ENCODE measurements around the gene SIX4.
A peak's percentile ranks its signal among the peaks of the same experiment; 100 is the strongest.
"Not testable (repeated sequence)": the region's sequence is repeated elsewhere in the genome, so short reads cannot be mapped to it uniquely, and the experiment has no call there.

Gene SIX4

DNA sequence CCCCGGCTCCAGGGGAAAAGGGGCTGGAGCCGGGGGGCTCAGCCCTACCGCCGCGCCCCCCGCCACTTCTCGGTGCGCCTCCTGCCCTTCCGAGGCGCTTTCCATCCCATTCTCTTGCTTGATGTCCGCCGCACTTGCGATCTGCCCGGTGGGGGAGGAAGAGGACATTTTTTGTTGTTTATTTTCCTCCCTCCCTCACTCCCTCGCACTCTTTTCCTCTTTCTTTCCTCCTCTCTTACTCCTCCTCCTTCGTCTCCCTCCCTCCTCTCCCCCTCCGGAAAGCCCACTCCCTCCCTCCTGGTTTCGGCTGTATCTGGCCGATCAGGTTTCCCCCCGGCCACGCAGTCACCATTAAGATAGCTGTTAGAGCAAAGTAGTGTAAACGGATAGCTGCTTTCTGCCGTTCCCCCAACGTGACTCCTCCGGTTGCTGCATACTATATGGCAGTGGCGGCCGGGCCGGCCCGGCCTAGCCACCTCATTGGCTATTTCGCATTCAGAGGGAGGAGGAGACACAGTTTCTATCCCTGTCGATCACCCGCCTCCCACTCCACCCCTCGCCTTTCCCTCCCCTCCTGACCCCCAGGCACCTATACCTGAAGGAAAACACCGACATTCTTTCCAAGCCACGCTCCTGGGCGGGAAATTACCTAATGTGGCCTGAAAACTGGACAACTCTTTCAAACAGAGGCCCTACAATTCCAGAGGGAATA lies at the start of gene SIX4:
Gene SIX4, minus strand, starts transcription at position 445 of the 712 bp plus-strand sequence. Its CDS starts 277 bp downstream, at position 168.
- peak; percentile 92 for DNase-seq

DNA sequence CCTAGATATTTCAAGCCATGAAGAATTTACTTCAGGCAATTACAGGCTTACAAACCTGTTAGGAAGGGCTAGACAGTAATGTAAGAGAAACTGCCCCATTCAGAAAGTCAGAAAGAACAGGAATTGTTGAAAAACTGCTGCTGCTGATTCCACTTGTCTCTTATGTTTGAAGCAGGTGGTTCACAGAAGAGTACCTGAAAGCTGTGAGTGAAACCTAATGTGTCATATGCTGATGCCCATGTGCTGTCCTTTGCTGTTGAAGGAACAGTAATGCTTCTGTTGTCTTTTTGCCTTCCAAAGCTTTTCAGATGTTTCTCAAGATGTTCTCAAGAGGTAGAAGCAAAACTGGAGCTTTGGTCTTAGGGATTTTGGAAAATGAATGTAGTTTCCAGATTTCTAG lies 49.4 kb upstream of the SIX4 start:
- DNase-seq, result no peak

DNA sequence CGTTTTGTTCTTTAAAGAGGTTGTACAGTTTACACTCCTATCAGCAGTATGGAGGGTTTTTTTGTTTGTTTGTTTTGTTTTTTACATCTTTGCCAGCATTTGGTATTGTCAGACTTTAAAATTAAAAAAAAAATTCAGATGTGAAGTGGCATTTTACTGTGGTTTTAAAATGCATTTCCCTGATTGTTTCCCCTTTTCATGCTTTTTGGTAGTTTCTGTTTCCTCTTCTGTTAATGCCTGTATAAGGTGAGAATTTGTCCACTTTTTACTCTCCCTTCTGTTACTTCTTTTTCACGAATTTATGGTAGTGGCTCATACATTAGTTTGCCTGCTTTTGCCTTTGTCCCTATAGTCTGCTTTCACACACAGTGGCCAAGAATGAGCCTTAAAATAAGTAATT lies 47.0 kb upstream of the SIX4 start:
- DNase-seq, result no peak

DNA sequence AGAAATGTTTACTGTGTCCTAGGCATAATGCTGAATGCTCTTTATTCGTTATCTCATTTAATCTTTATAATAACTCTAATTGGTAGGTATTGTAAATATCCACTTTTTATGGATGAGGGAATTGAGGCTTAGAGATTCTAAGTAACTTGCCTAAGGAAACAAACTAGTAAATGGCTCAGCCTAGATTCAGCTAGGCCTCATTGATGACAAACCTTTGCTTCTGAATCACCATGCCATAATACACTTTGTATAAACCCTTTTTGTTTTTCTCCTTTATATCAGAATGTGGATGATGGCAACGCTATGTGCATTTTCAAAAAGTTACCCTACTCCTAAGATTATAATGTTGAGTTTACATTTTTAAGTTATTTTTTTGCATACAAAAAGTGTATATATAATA lies 44.5 kb upstream of the SIX4 start:
- no peak for DNase-seq

DNA sequence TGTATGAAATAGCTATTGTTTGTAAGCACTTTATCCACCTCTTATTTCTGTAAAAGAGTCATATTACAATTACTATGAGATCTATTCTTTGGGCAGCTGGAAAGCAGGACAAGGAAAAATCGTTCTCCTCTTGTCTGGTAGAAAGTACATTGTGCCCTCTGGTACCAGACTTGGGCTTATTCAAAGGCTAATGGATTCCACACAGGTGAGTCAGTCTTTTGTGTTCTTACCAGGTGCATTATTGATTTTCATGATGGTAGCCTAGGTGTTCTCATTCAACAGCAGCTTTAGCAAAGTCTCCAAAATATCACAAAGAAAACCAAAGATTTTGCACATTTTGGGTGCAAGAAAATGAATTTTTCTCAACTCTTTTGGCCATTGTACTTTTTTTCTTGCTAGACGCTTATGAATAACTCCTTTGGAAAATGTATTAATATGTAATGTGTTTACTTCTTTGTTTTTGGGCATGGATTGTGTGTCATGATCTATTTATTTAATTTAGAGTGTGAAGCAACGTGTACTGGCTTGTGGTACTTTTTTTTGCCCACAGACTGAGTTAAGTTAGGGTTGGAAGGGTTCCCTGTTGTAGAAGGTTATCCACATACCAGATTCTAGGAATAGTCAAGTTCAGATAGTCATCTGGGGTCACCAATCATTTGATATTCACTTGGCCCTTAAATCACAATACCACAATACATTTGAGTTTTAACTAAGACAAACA lies 36.7 kb upstream of the SIX4 start:
- DNase-seq, result peak; percentile 92

DNA sequence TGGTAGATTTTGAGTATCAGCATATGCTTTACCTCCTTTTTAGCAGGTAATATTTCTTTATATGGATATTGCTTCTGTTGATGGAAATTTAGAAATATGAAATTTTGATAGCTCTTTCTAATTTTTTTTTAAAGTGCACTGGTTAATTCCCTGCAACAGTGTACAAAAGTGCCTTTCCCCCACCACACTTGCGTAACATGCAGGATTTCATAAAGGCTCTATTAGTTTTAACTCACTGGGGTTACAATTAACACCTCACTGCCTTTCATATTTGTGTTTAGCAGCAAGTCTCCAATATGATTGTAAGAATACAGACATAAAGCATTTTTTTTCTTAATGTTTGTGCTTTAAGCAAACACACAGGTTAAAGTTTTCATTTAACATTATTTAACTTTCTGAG lies 36.1 kb upstream of the SIX4 start:
- DNase-seq, result peak; percentile 45

DNA sequence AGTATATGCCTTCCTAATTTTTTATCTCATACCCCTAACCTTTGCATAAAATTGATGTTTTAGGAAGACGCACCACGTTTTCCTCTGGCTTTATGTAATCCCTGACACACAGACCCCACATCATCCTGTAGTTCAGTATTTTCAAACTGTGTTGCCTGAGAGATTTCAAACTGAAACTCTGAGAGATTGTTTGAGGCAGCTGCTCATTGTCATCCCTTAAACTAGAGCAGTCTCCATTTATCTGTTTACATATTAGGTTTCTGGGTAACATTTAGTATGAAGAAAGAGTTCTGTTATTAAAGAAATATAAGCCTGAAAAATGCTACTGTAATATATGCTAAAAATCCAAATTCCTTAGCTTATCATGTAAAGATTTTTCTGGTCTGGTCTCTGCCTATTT lies 34.7 kb upstream of the SIX4 start:
- no peak for DNase-seq

DNA sequence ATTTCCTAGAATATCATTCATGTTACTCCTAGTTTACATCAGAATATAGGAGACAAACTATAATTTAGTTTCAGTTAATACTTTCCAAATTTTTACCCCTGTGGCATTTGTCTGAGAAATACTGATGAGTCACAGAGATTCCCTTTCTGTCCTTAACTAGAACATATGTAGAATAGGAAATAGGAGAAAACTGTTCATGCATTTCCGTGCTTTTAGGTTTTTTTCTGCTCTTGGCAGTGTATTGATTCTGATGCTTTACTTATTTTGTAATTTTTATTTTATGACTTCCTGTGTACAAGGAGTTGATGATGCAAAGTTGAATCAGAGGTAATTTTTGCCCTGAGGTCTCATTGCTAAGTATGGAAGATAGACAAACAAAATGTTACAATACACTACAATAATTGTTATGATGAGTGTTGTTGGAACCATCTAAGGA lies 33.4 kb upstream of the SIX4 start:
- DNase-seq, result peak; percentile 19

DNA sequence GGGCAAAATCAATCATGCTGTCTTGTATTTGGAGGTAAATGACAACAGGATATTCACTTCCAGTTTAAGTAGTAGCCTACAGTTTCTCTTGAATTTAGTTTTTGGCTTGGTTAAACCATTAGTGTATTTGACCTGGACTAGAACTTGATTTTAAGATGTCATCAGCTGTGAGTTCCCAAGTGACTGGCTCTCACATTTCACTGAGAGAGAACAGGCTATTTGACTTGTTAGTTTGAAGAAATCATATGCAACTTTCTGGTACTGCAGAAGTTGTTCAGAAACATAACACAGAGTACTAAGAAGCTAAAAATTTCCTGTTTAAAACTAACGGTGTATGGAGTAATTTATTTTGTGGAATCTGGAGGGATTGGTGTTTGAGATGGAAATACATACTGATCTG lies 32.7 kb upstream of the SIX4 start:
- DNase-seq, result no peak

DNA sequence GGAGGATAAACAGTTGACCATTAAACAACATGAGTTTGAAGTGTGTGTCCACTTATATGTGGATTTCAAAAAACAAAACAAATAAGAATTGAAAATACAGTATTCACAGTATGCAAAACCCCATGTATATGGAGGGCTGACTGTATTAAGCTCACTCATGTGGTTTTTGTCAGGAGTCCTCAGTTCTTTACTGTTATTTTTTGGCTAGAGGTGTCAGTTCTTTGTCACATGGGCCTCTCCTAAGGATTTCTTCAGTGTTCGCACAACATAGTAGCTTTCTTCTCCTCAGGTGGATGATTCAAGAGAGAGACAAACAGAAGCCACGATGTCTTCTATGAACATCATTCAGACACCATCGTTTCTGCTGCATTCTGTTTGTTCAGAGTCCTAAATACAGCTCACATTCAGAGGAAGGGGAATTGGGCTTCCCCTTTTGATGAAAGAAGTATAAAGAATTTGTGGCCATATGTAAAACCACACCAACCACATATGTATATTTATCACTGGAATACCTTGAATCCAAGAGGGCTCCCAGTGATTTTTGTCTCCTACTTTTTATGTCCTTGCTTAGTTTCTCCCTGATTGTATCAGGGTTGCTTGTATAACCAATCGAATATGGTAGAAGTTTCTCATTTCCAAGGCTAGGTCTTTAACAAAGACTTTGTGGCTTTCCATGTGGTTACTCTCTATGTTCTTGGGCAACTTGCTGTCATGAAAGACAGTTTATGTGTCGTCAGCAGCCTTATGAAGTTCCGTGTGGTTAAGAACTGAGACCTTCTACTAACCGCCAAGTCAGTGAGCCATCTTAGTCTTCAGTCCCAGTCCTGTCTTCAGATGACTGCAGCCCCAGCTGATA lies 29.3 kb upstream of the SIX4 start:
- no peak for DNase-seq

DNA sequence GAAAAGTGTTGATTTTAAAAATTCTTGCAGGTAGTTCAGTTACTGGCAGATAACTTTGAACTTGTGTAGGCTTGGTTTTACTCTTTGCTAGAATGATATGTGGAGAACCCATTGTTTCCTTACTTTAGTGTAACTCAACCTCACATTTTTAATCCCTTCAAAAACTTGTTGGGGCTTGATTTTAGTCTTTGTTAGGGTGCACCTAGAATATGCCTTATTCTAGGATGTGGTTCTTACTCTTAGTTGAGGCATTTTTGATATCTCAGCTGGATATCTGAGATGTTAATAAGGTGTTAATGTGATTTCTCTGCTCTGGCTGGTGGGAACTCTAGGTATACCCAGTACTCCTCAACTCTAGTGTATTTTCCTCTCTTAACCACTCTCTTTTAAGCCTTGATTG lies 20.4 kb upstream of the SIX4 start:
- no peak for DNase-seq

DNA sequence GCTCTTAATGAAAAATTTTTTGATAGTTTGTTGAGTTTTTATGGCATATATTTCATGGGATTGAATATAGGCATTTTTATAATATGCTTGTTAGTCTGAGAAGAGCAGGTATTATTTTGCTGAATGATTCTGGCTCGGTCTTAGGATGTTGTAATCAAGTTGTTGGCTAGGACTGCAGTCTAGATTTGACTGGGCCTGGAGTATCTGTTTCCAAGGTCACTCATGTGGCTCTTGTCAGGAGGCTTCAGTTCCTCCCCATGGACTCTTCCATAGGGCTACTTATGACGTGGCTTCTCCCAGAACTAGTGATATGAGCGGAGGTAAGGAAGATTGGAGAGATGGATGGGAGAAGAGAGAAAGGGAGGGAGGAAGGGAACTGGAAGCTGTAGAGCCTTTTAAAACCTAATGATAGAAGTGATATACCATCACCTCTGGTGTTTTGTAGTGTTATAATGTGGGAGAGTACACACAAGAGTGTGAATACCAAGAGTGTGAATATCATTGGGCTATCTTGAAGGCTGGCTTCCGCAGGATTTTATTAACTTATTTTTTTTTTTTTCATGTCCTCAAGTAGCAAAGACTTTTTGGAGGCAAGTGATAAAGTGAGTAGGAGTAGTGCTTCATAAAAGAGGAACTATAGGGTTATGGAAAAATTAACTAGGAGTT lies 14.8 kb upstream of the SIX4 start:
- no peak for DNase-seq

DNA sequence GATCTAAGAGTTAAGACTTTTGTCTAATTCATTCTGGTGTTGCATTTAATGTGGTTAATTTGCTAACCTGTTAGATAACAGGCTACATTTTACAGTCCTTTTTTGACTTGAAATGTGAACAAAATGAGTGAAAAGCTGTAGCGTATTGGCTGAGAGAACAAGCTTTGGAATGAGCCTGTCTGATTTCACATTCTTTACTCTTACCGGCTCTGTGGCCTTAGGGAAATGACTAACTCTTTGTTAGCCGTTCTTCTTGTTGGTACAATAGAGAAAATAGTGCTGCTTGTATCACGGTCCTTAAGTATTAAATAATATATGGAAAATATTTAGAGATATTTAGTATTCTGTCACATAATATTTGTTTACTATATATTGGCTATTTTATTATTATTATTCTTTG lies 12.3 kb upstream of the SIX4 start:
- DNase-seq, result no peak

DNA sequence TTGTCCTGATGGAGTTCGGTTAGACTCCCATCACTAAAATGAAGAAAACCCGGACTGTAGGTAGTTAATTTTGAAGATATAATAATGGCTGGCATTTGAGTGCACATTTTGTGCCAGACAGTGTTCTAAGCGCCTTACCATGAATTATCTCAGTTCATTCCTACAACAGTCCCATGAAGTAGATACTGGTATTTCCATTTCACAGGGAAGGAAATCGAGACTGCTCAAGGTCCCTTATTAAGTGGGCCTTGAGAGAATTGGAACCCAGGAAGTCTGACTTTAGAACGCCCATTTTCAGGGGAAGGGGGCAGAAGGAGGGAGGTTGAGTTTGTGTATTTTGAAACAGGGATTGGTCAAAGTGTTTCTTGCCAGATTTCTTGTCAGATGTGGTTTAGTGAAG lies 11.3 kb upstream of the SIX4 start:
- DNase-seq, result no peak

DNA sequence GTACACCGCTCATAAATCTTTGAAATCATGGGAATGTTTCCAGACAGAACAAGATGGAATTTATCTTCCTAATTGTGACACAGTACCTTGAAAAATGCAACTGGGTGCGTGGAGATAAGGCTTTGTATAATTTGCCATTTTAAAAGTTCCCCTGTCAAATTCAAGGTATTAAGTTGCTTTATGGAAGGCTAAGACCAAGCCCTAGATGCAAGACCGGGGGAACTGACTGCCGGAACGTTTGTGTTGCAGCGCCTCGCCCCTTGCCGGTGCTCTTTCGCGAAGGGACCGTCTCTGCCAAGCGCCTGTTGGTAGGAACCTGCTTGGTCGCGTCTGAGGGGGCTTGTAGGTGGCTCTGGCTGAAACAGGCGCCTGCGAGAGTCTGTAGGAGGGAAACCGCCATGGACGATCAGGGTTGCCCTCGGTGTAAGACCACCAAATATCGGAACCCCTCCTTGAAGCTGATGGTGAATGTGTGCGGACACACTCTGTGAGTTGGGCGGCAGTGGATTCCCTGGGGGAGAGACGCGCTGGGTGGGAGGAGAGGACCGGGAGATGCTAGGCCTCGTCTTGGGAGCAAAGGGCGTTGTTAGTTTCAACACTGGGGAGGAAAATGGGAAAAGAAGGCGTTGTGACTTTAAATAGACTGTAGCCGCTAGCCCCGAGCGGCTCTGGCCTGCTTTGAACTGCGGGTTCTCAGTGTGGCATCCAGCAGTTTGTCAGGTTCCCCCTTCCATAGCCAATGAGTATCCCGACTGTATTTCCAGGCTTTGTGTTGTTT lies 10.5 kb upstream of the SIX4 start, which contains the start of gene MNAT1:
Gene MNAT1, plus strand, starts transcription at position 297 of the 778 bp plus-strand sequence. Its CDS starts 102 bp downstream, at position 399.
- DNase-seq, result peak; percentile 79

DNA sequence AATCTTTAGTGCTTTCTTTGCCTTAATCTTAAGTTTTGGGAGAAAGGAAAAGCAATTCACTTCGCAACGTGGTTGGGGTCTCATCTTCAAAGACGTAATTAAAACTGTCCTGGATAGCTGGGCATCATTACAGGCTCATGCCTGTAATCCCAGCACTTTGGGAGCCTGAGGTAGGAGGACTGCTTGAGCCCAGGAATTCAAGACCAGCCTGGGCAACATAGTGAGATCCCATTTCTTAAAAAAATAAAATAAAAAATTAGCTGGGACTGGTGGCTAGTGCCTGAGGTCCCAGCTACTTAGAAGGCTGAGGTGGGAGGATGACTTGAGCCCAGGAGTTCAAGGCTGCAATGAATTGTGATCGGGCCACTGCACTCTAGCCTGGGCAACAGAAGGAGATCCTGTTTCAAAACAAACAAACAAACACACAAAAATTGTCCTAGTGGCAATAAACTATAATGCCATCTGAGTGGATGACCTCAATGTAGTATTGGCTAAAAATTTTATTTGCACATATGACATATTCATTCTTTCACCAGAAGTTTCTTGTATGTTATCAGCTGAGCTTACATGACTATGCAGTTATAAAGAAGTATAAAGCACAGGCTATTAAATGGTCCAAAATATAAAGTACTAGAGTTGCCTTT lies 8.8 kb upstream of the SIX4 start:
- DNase-seq, result no peak

DNA sequence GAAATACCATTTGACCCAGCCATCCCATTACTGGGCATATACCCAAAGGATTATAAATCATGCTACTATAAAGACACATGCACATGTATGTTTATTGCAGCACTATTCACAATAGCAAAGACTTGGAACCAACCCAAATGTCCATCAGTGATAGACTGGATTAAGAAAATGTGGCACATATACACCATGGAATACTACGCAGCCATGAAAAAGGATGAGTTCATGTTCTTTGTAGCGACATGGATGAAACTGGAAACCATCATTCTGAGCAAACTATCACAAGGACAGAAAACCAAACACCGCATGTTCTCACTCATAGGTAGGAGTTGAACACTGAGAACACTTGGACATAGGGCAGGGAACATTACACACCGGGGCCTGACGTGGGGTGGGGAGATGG lies 7.1 kb upstream of the SIX4 start:
- not testable (repeated sequence) for DNase-seq

DNA sequence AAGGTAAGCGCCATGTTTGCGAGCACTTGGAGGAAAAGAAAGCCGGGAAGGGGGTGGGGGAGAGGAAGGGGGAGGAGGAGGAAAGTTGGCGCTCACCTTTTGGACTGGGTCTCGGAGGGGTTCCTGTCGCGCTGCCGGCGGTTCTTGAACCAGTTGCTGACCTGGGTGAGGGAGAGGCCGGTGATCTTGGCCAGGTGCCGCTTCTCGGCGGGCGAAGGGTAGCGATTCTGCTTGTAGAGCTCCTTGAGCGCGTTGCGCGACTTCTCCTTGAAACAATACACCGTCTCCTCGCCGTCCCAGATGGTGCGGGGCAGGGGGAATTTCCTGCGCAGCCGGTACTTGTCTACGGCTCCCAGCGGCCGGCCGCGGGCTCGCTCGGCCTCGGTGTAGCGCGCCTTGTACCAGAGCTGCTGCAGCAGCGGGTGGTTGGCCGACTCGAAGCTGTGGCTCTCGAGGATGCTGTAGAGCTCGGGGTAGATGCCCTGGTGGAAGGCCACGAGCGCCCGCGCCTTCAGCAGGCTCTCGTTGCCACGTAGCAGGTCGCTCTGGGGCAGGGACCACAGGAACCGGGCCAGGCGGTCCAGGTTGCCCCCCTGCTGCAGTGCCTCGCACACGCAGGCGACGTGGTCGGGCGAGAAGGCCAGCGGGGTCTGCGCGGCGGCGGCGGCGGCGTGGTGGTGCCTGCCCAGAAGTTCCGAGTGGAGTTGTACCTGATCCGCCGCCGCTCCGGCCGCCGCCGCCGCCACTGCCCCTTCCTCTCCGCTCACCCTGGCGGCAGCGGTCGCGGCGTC lies 840 bp downstream of the SIX4 start:
- peak; percentile 52 for DNase-seq

DNA sequence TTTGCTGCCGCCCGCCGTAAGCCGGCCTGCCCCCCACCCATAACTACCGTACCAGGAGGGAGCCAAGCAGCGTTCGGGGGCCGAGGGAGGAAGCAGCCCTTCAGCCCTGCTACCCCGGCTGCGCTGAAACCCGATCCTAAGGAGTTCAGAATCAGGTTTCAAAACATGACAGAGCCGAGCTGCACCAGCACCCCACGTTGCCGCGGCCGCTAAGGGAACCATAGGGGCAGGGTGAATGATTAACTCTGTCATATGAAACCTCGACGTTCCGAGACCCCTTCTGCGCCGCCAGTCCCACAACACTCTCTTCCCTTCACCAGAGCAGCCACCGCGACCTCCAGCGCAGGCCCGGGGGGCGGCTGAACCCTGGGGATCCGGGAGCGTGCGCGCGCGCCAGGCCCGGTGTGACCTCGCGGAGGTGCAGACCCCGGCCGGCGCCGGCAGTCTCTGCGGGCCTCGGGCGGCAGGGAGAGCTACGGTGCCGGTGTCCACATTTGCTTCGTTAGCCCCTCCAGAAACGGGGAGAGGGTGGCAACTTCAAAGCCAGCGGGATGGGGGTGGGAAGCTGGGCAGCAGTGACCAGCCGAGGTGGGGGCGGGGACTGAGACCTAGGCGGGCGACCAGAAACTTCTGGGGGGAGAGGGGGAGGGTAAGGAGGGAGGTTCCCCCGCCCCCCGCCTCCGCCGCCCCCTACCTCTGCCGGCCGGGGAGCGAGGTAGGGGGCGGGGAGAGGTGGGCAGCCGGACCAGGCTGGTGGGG lies 1.6 kb downstream of the SIX4 start:
- DNase-seq, result peak; percentile 62

DNA sequence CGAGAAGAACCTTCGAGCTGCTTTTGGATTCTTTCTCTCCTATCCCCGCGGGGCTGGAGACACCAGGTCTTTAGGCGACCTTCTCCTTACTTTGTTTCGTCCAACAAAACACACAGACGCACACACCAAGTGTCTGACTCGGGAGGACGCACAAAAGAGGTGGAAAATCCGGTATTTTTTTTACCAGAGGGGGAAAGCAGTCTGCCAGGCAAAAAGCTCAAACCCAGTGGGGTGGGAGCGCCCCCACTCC lies 2.1 kb downstream of the SIX4 start:
- no peak for DNase-seq

Data from NCI-H146 (cell line).